Spleen (tissue), 11 donors: ENCODE measurements around the gene TTLL11. TPM values are rescaled to one million over a fixed set of nuclear protein-coding genes. Genes with fewer than 3 reads are reported as not detected.

ENCODE experiments used
- DNase-seq: peaks from one replicate; pipeline ENCODE4 v3.0.0-alpha.2; 2020
- H3K27ac ChIP-seq, 8 donors: fragments of 200-600 bp; sonication (generic) in 7 of 8; 1 replicate in 4 of 8; 2 replicates in 4 of 8; pipeline versions ENCODE4 v1.5.0 to v1.8.0; 2016 to 2021; ENCODE audit warnings: inconsistent platforms in 4 of 8, mild to moderate bottlenecking in 4 of 8, moderate library complexity in 1 of 8
- H3K27me3 ChIP-seq, 7 donors: fragments of 200-600 bp; sonication (generic) in 6 of 7; replicated peaks in 1 of 7; 1 replicate in 4 of 7; 2 replicates in 3 of 7; pipeline versions ENCODE4 v1.5.0 to v1.8.0; 2016 to 2021; ENCODE audit warnings: inconsistent platforms in 3 of 7, mild to moderate bottlenecking in 1 of 7
- H3K36me3 ChIP-seq, 6 donors: fragments of 200-600 bp; sonication (generic) in 5 of 6; 1 replicate in 4 of 6; 2 replicates in 2 of 6; pipeline versions ENCODE4 v1.5.0 to v1.8.0; 2016 to 2021; ENCODE audit warnings: inconsistent platforms in 2 of 6
- H3K4me1 ChIP-seq, 6 donors: fragments of 200-600 bp; sonication (generic) in 5 of 6; 1 replicate in 3 of 6; 2 replicates in 3 of 6; pipeline versions ENCODE4 v1.5.0 to v1.8.0; 2016 to 2021; ENCODE audit warnings: inconsistent platforms in 3 of 6
- H3K4me3 ChIP-seq, 8 donors: fragments of 200-600 bp; sonication (generic) in 7 of 8; 1 replicate in 4 of 8; 2 replicates in 4 of 8; pipeline versions ENCODE4 v1.5.0 to v1.8.0; 2016 to 2021; ENCODE audit warnings: inconsistent platforms in 4 of 8, mild to moderate bottlenecking in 4 of 8, moderate library complexity in 2 of 8
- H3K9me3 ChIP-seq, 8 donors: fragments of 200-600 bp; sonication (generic) in 7 of 8; 1 replicate in 4 of 8; 2 replicates in 4 of 8; pipeline versions ENCODE4 v1.5.0 to v1.8.0; 2016 to 2021; ENCODE audit warnings: inconsistent platforms in 4 of 8
- CTCF ChIP-seq, 11 experiments: fragments of 200-600 bp in 7 of 11; fragments of 450-650 bp in 4 of 11; sonication (generic) in 4 of 11; IDR thresholded peaks in 8 of 11; conservative IDR thresholded peaks in 3 of 11; 1 replicate in 7 of 11; 2 replicates in 4 of 11; pipeline versions ENCODE4 v1.4.0 to v1.8.0; 2016 to 2021; ENCODE audit warnings: antibody characterized with exemption in 11 of 11, inconsistent platforms in 4 of 11, mild to moderate bottlenecking in 1 of 11
- POLR2A ChIP-seq, 3 donors: fragments of 450-650 bp; IDR thresholded peaks; one replicate each; pipeline ENCODE4 v1.5.1; 2017; ENCODE audit warnings: antibody characterized with exemption in 3 of 3, mild to moderate bottlenecking in 1 of 3
- POLR2AphosphoS5 ChIP-seq, 3 donors: sonication (generic); formaldehyde crosslinking; IDR thresholded peaks; one replicate each; pipeline ENCODE4 v1.5.1; 2017; ENCODE audit warnings: antibody characterized with exemption in 3 of 3
- WGBS, 5 donors: extraction: QIAGEN DNeasy Blood & Tissue Kit in 3 of 5; methylation state at CpG; one replicate each; pipeline versions ENCODE4 v1.1.5 to v1.1.7; 2013 to 2018; 5-methylcytosine and 5-hydroxymethylcytosine counted together
- intact Hi-C: fragments of 100-400 bp; cut with DNase I; formaldehyde crosslinking; loops from one replicate; pipeline ENCODE4 v1.15.0; 2023; ENCODE audit warnings: low total_unique reads
- polyA plus RNA-seq, 3 donors: library from polyadenylated mRNA; stranded (reverse); fragments of 200-250 nt; gene quantifications; one replicate each; pipeline ENCODE4 v1.2.1, GENCODE V29; 2013
- total RNA-seq, 7 donors: library from RNA; depleted of rRNA in 3 of 7; stranded (reverse); fragments of >200 nt in 3 of 7; fragmentation: NEBNext Ultra II Directional in 4 of 7; extraction: Animal tissue kit (Norgen Biotek cat#: 25700) in 4 of 7; gene quantifications; one replicate each; pipeline versions ENCODE4 v1.1.0 to v1.2.1, GENCODE V29; 2016 to 2021
- donor health status: healthy with polysubstance abuse.
- donor health status: DM: no; HTN: no; CAD: no; lungs with moderate emphysema.
- donor health status: DM: no; HTN: no; CAD: no.
- donor health status: Bipolar disorder and iron deficiency.
- donor health status: healthy.
- donor health status: DM: no; HTN: no; CAD: no.
- donor health status: DM: yes; HTN: yes; CAD: no.

Gene TTLL11
- total and polyA plus RNA-seq, 10 donors: 1.6 to 12.8 (median 7.3) TPM

- WGBS, 5 donors: 85 to 90% (median 87%) methylated on average over 14 of the region's 14 CpGs
- no peak overlapping the region for H3K27ac ChIP-seq
- DNase-seq: no peak
- TF ChIP-seq POLR2A (IDR thresholded peaks at IDR 0.05) (no peak), CTCF (IDR thresholded peaks at IDR 0.05 in 8 of 11, conservative IDR thresholded peaks at IDR 0.05 in 3 of 11) (no peak), POLR2AphosphoS5 (IDR thresholded peaks at IDR 0.05) (no peak)
- intact Hi-C loops: no loop called here
- peaks cover 0 to 14% (median 9%) of the 10 kb centered on the region in 8 donors for H3K9me3 ChIP-seq
- H3K4me1 ChIP-seq: no peaks in the 10 kb centered on the region
- peaks cover 0 to 14% (median 5%) of the 10 kb centered on the region in 6 donors for H3K36me3 ChIP-seq
- no peak overlapping the region for H3K4me3 ChIP-seq
- no peaks in the 10 kb centered on the region for H3K27me3 ChIP-seq
Observed at GRCh38 chr9:121985792-121986494, 107.2 kb downstream of the TTLL11 start.

- Histone ChIP-seq H3K9me3 (peaks cover 0 to 19% (median 13%) of the 10 kb centered on the region in 8 donors), H3K4me3 (no peak overlapping the region), H3K27me3 (no peaks in the 10 kb centered on the region), H3K4me1 (no peaks in the 10 kb centered on the region), H3K27ac (no peak overlapping the region), H3K36me3 (peaks cover 0 to 14% (median 5%) of the 10 kb centered on the region in 6 donors)
- WGBS, 5 donors: 80 to 87% (median 84%) methylated on average over 7 of the region's 7 CpGs
- no peak for TF ChIP-seq CTCF (IDR thresholded peaks at IDR 0.05 in 8 of 11, conservative IDR thresholded peaks at IDR 0.05 in 3 of 11)
- TF ChIP-seq POLR2AphosphoS5 (IDR thresholded peaks at IDR 0.05): no peak
- no peak for TF ChIP-seq POLR2A (IDR thresholded peaks at IDR 0.05)
- intact Hi-C loops: no loop called here
- no peak for DNase-seq
Observed at GRCh38 chr9:121984726-121985402, 108.2 kb downstream of the TTLL11 start.

- 93 to 98% (median 94%) methylated on average over 2 of the region's 2 CpGs for WGBS, 5 donors
- H3K27ac ChIP-seq: no peak overlapping the region
- no peaks in the 10 kb centered on the region for H3K4me1 ChIP-seq
- peaks cover 0 to 19% (median 13%) of the 10 kb centered on the region in 8 donors for H3K9me3 ChIP-seq
- no peak overlapping the region for H3K4me3 ChIP-seq
- no peak for TF ChIP-seq POLR2A (IDR thresholded peaks at IDR 0.05)
- TF ChIP-seq CTCF (IDR thresholded peaks at IDR 0.05 in 8 of 11, conservative IDR thresholded peaks at IDR 0.05 in 3 of 11): no peak
- TF ChIP-seq POLR2AphosphoS5 (IDR thresholded peaks at IDR 0.05): no peak
- peaks cover 0 to 4% (median 0%) of the 10 kb centered on the region in 6 donors for H3K36me3 ChIP-seq
- no peaks in the 10 kb centered on the region for H3K27me3 ChIP-seq
- no peak for DNase-seq
- intact Hi-C loops: no loop called here
Observed at GRCh38 chr9:121983736-121984135, 109.4 kb downstream of the TTLL11 start.
